GDM1 (cell line): ENCODE data around the gene MYBPH.

Experiments used
- DNase-seq: peaks from one replicate; lab custom pipeline; 2025; lab: John Stamatoyannopoulos, UW

The MYBPH gene

DNA sequence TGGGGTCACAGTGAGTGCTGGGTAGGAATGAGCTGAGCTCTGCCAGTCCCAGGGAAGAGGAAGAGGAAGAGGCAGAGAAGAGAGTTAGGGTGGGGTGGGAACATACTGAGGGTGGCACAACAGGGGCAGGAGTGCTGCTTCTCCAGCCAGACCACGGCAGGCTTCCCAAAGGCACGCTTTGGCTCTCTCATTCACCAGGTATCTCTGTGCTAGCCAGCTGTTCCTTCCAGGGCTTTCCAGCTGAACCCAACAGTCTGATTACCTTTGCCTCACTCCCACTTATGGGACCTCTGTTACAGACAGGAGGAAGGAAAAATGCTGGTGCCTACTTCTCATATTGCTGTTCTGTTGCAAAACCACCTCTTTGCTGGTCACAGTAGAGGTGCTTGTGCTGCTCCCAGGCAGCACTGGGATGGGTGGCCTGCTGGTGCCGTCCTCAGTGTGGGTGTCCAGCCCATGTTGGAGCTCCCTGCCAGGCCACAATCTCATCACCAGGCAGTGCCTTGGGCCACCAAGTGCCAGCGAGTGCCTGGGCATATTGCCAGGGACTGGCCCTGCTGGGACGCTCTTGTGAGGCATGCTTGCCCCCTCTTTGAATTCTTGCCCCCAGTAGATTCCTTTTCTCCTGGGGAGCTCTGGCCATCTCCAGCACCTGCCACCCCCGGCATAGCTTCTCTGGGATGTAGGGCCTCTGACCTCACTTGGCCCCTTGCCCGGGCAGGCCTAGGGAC is 46.0 kb downstream of the MYBPH start:
- no peak for DNase-seq

DNA sequence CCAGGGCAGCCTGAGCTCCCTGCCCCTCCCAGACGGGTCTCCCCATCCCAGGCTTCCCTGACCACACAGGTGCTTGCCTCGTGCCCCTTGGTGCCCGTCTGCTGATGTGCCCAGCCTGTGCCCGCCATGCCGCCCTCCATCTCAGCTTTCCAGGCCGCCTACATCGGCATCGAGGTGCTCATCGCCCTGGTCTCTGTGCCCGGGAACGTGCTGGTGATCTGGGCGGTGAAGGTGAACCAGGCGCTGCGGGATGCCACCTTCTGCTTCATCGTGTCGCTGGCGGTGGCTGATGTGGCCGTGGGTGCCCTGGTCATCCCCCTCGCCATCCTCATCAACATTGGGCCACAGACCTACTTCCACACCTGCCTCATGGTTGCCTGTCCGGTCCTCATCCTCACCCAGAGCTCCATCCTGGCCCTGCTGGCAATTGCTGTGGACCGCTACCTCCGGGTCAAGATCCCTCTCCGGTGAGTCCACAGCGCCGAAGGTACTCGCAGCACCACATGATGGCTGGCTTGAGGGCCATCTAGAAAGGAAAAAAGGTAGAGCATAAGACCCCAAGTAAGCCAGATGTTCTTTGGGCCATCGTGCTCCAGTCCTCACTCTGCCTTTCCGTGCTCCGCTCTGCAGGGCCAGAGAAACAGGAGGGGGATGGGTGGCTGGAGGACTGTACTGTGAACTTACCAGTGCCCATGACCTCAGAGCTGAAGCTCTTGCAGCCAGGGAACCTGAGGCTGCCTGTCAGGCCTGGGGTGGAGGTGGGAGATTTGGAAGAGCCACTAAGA is 46.7 kb downstream of the MYBPH start:
- DNase-seq = no peak

DNA sequence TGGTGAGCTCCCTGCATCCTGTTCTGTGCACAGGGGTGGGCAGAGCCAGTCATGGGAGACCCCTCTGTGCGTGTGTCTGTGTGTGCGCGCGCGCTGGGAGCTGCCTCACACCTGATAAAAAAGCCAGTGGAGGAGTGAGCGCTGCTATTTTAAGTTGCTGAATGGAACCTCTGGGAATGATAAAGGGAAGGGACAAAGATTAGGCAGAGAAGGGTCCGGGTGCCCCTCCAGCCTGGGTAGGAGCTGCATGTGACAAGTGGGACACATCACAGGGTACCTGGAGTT is 47.3 kb downstream of the MYBPH start:
- no peak for DNase-seq

DNA sequence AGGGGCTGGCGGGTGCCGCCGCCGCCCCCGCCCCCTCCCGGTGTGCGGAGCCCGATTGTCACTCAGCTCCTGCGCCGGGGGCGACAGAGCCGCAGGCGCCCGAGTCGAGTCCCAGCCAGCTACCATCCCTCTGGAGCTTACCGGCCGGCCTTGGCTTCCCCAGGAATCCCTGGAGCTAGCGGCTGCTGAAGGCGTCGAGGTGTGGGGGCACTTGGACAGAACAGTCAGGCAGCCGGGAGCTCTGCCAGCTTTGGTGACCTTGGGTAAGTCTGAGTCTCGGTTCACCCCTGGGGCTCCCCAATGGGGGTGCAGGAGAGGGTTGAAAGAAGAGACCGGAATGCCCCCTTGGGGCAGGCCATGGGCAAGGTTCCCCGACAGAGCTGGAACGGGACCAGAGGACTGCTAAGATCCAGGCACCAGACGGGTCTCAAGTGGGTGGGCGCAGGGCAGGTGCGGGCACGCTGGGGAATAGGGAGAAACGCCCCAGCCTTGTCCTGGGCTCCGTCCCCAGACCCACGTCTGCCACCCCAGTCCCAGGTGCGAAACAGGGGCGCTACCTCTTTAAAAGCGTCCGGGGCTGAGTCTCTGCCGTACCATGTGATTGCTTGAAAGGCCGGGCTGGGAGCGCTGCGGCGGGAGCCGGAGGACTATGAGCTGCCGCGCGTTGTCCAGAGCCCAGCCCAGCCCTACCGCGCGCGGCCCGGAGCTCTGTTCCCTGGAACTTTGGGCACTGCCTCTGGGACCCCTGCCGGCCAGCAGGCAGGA is 47.8 kb downstream of the MYBPH start, which contains the start of gene ADORA1:
Gene ADORA1, plus strand, starts transcription at position 61 of the 765 bp plus-strand sequence. CDS start 1,116 bp downstream, outside the sequence.
- no peak for DNase-seq

DNA sequence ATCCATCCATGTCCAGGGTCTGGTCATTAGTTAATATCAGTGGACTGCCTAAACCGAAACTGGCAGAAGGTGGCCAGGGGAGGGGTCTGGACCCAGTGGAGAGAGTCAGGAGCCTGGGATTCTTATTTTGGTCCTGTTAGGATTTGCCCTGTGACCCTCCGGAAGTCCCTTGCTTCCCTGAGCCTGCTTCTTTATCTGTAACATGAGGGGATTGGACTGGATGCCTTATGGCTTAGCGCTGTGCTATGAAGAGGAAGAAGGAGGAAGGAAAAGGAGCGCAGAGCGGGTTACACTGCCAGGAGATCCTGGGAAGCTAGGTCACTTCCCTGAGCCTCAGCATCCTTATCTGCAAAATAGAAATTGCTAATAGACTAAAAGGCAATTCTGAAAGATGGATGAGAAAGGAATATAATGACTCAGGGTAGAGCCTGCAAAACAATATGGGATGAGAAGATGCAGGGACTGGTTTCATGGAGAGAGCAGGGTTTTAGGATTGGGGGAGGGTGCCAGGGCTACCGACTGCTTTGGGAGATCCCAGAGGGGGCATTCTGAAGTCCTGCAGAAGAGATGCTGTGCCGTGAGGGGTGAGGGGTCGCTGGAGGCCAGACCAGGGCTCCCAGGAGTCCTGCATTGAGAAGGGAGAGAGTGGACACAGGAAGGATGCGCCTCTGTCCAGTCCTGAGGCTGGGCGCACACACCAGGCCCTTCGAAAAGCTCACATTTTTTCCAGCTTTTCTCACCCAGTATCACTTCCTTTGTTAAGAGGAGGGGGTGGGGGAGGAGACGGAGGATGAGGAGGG is 48.6 kb downstream of the MYBPH start:
- DNase-seq = no peak

DNA sequence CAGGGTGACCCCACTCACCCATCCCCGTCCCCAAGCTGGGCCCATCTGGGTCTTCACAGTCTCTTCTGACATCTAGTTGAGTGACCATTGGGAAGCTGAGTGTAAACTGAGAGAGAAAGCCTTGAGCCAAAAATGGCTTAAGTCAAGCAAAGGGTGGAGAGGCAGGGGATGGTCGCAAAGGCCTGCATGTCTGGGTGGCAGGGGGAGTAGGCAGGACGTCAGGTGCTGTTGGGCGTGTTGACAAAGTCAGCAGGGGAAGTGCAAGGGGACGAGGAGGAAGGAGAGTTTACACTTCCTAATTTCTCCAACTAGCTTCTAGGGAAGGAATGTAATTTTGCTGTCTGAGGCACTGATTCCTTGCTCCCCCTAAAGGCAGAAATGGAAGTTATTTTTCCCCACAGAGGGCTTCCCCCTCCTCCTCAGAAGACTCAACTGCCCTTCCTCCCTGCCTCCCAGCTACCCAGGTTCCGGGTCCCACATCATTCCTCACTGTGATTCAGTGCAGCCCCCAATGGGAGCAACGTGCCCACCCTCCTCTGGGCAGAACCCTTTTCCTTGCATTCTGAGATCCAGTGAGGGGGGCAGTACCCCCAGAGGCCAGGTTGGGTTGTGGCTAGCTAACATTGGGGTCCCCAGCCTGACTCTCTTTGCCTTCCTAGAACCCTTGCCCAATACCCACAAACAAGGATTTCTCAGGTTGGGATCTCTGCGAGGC is 49.3 kb downstream of the MYBPH start:
- no peak for DNase-seq

DNA sequence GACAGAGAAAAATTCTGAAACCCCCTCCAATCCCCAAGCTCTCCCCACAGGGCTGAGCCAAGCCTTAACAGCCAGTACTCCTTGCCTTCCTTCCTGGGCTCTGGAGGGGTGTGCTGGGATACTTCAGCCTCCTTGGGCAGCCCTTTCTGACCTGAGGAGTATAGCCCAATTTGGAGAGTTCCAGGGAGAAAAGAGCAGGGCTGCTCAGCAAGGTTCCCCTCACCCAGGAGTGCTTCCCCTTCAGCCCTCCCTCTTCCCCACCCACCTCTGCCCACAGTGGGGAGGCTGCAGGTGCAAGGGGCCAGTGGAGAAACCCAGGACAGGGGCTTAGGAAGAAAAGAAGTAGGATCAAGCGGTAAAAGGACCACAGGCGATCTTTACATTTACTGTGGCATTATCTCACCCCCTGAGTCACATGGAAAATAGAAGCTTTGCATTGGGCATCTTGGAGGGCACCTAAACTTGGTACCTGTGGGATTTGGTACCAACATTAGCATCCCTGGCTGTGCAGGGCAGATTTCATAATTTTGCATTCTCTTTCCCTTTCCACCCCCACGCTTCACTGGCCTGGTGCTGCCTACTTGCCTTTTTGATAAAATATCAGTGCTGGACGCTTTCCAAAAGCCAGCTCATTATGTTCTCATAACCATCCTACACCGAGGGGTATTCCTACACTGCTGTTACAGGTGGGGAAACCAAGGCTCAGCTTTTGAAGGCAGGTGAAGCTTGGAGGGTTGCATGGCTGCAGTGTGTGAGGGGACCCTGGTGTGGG is 50.9 kb downstream of the MYBPH start:
- no peak for DNase-seq

DNA sequence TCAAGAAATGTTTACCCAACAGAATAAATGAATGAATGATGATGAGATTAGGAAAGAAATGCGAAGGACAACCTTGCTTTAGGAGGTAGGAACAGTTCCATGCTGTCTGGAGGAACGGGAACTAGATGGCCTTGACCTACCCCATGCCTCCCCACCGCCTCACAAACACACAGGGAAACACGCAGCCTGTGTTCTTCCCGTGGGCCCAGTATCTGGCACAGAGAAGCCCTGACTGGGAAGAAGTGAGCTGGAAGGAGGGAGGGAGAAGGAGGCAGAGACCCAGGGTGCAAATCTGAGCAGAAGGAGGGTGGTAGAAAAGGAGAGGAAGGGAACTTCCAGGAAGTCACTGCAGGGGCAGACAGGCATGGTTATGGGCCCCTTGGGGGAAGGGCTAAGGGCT is 51.6 kb downstream of the MYBPH start:
- DNase-seq = no peak

DNA sequence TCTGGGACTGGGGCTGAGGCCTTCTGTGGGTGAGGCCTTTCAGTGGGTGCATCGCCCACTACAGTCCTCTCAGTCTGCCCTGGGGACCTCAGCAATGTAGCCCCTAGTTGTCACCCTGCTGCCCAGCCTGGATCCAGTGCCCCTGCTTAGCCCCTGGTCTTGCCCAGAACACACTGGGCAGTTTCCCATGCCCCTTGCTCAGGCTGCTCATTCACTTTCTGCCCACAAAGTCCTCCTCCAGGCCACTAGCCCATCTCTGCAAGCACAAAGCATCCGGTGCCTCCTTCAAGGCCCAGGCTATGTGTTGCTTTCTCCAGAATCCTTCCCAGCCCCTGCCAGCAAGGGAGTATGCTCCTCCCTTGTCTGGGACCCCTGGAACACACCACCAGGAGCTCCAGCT is 53.5 kb downstream of the MYBPH start:
- DNase-seq = no peak

DNA sequence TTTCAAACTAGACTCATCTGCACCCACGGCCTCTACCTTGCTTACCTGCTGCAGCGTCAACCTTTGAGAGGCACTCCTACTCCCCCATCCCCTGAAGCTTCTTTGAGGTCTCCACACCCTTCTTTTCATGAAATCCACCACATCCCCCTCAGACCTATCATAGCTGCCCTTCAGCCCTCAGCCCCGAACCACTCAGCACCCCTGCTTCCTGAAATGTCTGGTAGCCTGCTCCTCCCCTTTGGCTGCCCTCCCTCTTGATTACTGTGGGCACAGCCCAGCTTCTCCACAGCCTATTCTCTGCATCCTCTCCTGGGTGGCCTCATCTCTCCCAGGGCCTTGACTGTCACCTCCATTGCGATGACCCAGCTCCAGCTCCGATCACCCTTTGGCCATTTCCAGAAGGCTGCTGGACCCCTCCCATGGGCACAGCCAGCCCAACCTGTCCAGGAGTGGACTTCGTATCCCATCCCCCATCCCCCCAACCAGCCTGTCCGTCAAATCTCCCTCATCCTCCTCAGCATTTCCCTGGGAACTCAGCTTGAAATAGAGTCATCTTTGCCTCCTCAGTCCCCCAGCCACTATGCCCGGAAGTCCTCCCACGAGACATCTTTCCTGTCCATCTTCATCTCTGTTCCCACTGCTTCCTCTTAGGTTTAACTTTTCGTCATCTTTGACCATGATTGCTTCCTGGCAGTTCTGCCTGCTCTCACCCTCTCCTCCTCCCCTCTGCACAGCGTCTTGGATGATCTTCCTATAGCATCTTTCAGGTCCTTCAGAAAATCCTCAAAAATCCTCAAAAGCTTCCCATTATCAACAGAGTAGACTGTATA is 54.2 kb downstream of the MYBPH start:
- no peak for DNase-seq

DNA sequence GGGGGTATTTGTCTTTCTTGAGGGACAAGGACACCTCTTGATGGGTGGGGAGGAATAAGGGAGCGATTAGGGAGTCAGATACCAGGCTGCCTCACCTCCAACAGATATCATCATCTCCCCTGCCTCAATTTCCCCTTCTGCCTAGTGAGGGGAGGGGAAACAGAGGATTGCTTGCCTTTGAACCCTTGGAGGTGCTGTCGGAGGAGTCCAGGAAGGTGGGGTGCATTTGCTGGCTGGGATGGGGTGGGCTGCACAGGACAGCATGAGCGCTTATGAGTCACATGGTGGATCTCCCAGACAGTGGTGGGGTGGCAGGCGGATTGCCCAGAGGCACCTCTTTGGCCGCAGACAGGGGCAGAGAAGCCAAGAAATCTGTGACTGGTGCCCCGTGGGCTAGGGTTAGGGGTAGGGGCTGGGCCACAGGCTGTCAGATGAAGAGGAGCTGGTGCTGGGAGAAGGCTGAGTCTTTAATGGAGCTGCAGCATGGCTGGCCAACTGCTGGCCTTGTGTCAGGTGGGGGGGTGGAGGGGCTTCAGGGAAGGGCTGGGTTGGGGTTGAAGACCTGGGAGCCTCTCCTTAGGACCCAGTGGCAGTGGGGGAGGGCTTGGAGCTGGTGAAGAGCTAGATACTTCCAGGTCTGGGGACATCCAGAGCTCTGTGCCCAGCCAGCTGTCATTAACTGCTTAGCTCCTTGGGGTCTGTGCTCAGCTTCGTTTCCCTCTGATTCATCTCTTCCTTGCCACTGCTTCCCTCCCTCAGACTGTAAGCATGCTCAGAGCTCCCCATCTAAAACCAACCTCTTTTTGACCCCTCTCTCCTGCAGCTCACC is 55.1 kb downstream of the MYBPH start:
- no peak for DNase-seq
